Fibroblast of skin of left quadriceps (primary cell): Measurements from ENCODE around the gene DKK3.

Source experiments
- DNase-seq, 2 experiments: peaks; one replicate each; pipeline ENCODE4 v3.0.0-alpha.2; 2013; ENCODE audit warnings: low read depth in 2 of 2

DKK3 gene

GRCh38 chr11:12003815-12004214 lies 4.6 kb downstream of the DKK3 start:
- DNase-seq = no peak

GRCh38 chr11:12003336-12003735 lies 5.1 kb downstream of the DKK3 start:
- DNase-seq = no peak

- DNase-seq = no peak
Observed at GRCh38 chr11:12001186-12001585, 7.2 kb downstream of the DKK3 start.

GRCh38 chr11:11998091-11998781 lies 10.2 kb downstream of the DKK3 start:
- peak in 1 of 2 experiments; percentile 52 for DNase-seq

- no peak for DNase-seq
Observed at GRCh38 chr11:11997049-11997322, 11.4 kb downstream of the DKK3 start.

- no peak for DNase-seq
Observed at GRCh38 chr11:11996321-11997048, 11.9 kb downstream of the DKK3 start.

GRCh38 chr11:11995601-11996000 lies 12.8 kb downstream of the DKK3 start:
- no peak for DNase-seq

- DNase-seq = peak in 1 of 2 experiments; percentile 46
Observed at GRCh38 chr11:11993839-11994238, 14.6 kb downstream of the DKK3 start.

- DNase-seq = no peak
Observed at GRCh38 chr11:11992257-11993212, 15.9 kb downstream of the DKK3 start.

GRCh38 chr11:11989774-11990744 lies 18.4 kb downstream of the DKK3 start:
- DNase-seq = peak; percentile 73 to 74

GRCh38 chr11:11988681-11989261 lies 19.7 kb downstream of the DKK3 start:
- DNase-seq = no peak

GRCh38 chr11:11988099-11988651 lies 20.3 kb downstream of the DKK3 start:
- peak in 1 of 2 experiments; percentile 35 for DNase-seq

- no peak for DNase-seq
Observed at GRCh38 chr11:11987503-11988022, 20.9 kb downstream of the DKK3 start.

- no peak for DNase-seq
Observed at GRCh38 chr11:11985954-11986949, 22.2 kb downstream of the DKK3 start.

- DNase-seq = peak; percentile 58 to 64
Observed at GRCh38 chr11:11985016-11985715, 23.3 kb downstream of the DKK3 start.

- DNase-seq = no peak
Observed at GRCh38 chr11:11984563-11984962, 23.9 kb downstream of the DKK3 start.

GRCh38 chr11:11983427-11983826 lies 25.0 kb downstream of the DKK3 start:
- DNase-seq = no peak

- no peak for DNase-seq
Observed at GRCh38 chr11:11982975-11983374, 25.5 kb downstream of the DKK3 start.
